ENCODE measurements around the gene SUN1. TPM values are rescaled to one million over a fixed set of nuclear protein-coding genes. Genes with fewer than 3 reads are reported as not detected.

Gene SUN1
- total and polyA plus RNA-seq, 2 experiments from 2014 or later, result 63.3 to 145 TPM

DNA sequence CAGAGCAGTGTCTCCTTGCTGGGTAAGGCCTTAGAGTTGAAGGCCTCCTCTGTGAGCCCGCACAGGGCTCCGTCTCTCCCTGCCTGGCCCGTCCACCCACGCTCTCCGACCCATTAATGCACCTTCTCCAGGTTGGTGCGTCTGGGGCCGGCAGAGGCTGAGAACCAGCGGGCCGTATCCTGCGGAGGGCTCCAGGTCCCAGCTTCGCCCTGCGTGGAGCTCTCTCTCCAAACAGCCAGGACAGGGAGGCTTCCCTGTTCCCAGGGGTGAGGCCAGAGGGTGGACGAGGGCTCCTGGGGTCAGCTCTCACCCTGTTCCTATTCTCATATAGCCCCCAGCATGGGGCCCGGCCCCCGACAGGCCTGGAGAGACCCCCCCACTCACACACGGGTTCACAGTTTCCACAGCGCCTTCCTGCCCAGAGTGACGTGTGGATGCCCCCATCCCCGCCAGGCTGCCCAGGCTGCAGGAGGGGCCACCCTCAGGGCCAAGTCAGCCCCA lies 78.7 kb downstream of the SUN1 start:
- Mint-ChIP-seq H3K36me3 (ENCODE audit: low read depth) (no peaks in the 10 kb centered on the region), H3K4me3 (no peak overlapping the region), H3K27ac (no peak overlapping the region), H3K9me3 (no peaks in the 10 kb centered on the region), H3K27me3 (ENCODE audit: insufficient read depth, low read depth, poor library complexity) (peaks cover 11% of the 10 kb centered on the region), H3K4me1 (peaks cover 4% of the 10 kb centered on the region; the same call in 1 of the 3 replicates)
- TF ChIP-seq NANOG (IDR thresholded peaks at IDR 0.05; ENCODE audit: borderline replicate concordance) (no peak), CREB1 (CRISPR knock-in tag; IDR thresholded peaks at IDR 0.05; ENCODE audit: low read depth) (no peak), EZH2phosphoT487 (IDR thresholded peaks at IDR 0.05; ENCODE audit: unreplicated experiment) (no peak)
- TF ChIP-seq, protein P1, sequence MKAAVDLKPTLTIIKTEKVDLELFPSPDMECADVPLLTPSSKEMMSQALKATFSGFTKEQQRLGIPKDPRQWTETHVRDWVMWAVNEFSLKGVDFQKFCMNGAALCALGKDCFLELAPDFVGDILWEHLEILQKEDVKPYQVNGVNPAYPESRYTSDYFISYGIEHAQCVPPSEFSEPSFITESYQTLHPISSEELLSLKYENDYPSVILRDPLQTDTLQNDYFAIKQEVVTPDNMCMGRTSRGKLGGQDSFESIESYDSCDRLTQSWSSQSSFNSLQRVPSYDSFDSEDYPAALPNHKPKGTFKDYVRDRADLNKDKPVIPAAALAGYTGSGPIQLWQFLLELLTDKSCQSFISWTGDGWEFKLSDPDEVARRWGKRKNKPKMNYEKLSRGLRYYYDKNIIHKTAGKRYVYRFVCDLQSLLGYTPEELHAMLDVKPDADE (IDR thresholded peaks at IDR 0.05), result no peak
- TF ChIP-seq, protein P2, sequence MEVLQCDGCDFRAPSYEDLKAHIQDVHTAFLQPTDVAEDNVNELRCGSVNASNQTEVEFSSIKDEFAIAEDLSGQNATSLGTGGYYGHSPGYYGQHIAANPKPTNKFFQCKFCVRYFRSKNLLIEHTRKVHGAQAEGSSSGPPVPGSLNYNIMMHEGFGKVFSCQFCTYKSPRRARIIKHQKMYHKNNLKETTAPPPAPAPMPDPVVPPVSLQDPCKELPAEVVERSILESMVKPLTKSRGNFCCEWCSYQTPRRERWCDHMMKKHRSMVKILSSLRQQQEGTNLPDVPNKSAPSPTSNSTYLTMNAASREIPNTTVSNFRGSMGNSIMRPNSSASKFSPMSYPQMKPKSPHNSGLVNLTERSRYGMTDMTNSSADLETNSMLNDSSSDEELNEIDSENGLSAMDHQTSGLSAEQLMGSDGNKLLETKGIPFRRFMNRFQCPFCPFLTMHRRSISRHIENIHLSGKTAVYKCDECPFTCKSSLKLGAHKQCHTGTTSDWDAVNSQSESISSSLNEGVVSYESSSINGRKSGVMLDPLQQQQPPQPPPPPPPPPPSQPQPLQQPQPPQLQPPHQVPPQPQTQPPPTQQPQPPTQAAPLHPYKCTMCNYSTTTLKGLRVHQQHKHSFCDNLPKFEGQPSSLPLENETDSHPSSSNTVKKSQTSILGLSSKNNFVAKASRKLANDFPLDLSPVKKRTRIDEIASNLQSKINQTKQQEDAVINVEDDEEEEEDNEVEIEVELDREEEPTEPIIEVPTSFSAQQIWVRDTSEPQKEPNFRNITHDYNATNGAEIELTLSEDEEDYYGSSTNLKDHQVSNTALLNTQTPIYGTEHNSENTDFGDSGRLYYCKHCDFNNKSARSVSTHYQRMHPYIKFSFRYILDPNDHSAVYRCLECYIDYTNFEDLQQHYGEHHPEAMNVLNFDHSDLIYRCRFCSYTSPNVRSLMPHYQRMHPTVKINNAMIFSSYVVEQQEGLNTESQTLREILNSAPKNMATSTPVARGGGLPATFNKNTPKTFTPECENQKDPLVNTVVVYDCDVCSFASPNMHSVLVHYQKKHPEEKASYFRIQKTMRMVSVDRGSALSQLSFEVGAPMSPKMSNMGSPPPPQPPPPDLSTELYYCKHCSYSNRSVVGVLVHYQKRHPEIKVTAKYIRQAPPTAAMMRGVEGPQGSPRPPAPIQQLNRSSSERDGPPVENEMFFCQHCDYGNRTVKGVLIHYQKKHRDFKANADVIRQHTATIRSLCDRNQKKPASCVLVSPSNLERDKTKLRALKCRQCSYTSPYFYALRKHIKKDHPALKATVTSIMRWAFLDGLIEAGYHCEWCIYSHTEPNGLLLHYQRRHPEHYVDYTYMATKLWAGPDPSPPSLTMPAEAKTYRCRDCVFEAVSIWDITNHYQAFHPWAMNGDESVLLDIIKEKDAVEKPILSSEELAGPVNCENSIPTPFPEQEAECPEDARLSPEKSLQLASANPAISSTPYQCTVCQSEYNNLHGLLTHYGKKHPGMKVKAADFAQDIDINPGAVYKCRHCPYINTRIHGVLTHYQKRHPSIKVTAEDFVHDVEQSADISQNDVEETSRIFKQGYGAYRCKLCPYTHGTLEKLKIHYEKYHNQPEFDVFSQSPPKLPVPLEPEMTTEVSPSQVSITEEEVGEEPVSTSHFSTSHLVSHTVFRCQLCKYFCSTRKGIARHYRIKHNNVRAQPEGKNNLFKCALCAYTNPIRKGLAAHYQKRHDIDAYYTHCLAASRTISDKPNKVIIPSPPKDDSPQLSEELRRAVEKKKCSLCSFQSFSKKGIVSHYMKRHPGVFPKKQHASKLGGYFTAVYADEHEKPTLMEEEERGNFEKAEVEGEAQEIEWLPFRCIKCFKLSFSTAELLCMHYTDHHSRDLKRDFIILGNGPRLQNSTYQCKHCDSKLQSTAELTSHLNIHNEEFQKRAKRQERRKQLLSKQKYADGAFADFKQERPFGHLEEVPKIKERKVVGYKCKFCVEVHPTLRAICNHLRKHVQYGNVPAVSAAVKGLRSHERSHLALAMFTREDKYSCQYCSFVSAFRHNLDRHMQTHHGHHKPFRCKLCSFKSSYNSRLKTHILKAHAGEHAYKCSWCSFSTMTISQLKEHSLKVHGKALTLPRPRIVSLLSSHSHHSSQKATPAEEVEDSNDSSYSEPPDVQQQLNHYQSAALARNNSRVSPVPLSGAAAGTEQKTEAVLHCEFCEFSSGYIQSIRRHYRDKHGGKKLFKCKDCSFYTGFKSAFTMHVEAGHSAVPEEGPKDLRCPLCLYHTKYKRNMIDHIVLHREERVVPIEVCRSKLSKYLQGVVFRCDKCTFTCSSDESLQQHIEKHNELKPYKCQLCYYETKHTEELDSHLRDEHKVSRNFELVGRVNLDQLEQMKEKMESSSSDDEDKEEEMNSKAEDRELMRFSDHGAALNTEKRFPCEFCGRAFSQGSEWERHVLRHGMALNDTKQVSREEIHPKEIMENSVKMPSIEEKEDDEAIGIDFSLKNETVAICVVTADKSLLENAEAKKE (CRISPR knock-in tag; IDR thresholded peaks at IDR 0.05), result no peak
- Histone ChIP-seq H3K4me1 (ENCODE audit: insufficient read depth) (no peaks in the 10 kb centered on the region), H3F3A (replicated peaks; ENCODE audit: low read depth) (no peaks in the 10 kb centered on the region), H3K79me2 (replicated peaks; ENCODE audit: insufficient read depth) (no peaks in the 10 kb centered on the region), H3K4me3 (no peak overlapping the region), H4K20me1 (replicated peaks; ENCODE audit: insufficient read depth) (no peaks in the 10 kb centered on the region), H2AFZ (no peak overlapping the region), H3K27ac (ENCODE audit: low read depth) (no peak overlapping the region), H3K27me3 (ENCODE audit: insufficient read depth) (no peaks in the 10 kb centered on the region), H3K4me2 (no peak overlapping the region), H3K9me2 (ENCODE audit: insufficient read depth) (no peaks in the 10 kb centered on the region), H3K36me3 (ENCODE audit: insufficient read depth) (no peaks in the 10 kb centered on the region)
- DNase-seq (ENCODE audit: low spot score), result no peak
- peak; percentile 8 for ATAC-seq

Measured in GM23338 (cell line).